ENCODE data around the gene EID2.
A peak's percentile ranks its signal among the peaks of the same experiment; 100 is the strongest.

The EID2 gene

DNA sequence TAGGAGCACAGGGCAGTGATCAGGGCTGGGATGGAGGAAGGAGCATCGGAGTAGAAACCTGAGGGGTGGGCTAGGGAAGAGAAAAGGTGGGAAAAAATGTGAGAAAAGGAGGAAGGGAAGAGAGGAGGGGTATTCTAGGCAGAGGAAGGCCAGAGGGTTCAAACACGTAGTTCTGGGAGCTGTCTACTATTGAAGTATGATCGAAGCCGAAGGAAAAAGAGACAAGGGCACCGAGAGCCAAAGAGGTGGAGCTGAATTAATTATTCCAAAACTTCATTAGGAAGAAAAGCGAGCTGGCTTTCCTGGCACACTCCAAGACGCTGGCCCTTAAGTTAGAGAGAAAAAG is 33.4 kb downstream of the EID2 start:
- TF ChIP-seq, protein P1, sequence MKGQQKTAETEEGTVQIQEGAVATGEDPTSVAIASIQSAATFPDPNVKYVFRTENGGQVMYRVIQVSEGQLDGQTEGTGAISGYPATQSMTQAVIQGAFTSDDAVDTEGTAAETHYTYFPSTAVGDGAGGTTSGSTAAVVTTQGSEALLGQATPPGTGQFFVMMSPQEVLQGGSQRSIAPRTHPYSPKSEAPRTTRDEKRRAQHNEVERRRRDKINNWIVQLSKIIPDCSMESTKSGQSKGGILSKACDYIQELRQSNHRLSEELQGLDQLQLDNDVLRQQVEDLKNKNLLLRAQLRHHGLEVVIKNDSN (IDR thresholded peaks at IDR 0.05): no peak
- TF ChIP-seq NFIC (IDR thresholded peaks at IDR 0.05) (no peak), CEBPB (IDR thresholded peaks at IDR 0.05) (no peak), TAF1 (IDR thresholded peaks at IDR 0.05; ENCODE audit: low read depth) (no peak), CREB1 (IDR thresholded peaks at IDR 0.05; ENCODE audit: low read depth) (no peak), FOXM1 (IDR thresholded peaks at IDR 0.05; ENCODE audit: borderline replicate concordance, low read depth) (no peak), ZBTB7A (IDR thresholded peaks at IDR 0.05; ENCODE audit: low read depth) (no peak), TCF12 (IDR thresholded peaks at IDR 0.05; ENCODE audit: low read depth) (no peak), EP300 (IDR thresholded peaks at IDR 0.05; ENCODE audit: borderline replicate concordance) (no peak), TEAD4 (IDR thresholded peaks at IDR 0.05) (no peak), EGR1 (IDR thresholded peaks at IDR 0.05) (no peak), YY1 (IDR thresholded peaks at IDR 0.05; ENCODE audit: low read depth) (no peak), RAD21 (IDR thresholded peaks at IDR 0.05; ENCODE audit: low read depth) (no peak)
- TF ChIP-seq, protein P2, sequence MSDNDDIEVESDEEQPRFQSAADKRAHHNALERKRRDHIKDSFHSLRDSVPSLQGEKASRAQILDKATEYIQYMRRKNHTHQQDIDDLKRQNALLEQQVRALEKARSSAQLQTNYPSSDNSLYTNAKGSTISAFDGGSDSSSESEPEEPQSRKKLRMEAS (IDR thresholded peaks at IDR 0.05): no peak
- TF ChIP-seq, protein P3, sequence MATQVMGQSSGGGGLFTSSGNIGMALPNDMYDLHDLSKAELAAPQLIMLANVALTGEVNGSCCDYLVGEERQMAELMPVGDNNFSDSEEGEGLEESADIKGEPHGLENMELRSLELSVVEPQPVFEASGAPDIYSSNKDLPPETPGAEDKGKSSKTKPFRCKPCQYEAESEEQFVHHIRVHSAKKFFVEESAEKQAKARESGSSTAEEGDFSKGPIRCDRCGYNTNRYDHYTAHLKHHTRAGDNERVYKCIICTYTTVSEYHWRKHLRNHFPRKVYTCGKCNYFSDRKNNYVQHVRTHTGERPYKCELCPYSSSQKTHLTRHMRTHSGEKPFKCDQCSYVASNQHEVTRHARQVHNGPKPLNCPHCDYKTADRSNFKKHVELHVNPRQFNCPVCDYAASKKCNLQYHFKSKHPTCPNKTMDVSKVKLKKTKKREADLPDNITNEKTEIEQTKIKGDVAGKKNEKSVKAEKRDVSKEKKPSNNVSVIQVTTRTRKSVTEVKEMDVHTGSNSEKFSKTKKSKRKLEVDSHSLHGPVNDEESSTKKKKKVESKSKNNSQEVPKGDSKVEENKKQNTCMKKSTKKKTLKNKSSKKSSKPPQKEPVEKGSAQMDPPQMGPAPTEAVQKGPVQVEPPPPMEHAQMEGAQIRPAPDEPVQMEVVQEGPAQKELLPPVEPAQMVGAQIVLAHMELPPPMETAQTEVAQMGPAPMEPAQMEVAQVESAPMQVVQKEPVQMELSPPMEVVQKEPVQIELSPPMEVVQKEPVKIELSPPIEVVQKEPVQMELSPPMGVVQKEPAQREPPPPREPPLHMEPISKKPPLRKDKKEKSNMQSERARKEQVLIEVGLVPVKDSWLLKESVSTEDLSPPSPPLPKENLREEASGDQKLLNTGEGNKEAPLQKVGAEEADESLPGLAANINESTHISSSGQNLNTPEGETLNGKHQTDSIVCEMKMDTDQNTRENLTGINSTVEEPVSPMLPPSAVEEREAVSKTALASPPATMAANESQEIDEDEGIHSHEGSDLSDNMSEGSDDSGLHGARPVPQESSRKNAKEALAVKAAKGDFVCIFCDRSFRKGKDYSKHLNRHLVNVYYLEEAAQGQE (IDR thresholded peaks at IDR 0.05; ENCODE audit: low read depth): no peak

DNA sequence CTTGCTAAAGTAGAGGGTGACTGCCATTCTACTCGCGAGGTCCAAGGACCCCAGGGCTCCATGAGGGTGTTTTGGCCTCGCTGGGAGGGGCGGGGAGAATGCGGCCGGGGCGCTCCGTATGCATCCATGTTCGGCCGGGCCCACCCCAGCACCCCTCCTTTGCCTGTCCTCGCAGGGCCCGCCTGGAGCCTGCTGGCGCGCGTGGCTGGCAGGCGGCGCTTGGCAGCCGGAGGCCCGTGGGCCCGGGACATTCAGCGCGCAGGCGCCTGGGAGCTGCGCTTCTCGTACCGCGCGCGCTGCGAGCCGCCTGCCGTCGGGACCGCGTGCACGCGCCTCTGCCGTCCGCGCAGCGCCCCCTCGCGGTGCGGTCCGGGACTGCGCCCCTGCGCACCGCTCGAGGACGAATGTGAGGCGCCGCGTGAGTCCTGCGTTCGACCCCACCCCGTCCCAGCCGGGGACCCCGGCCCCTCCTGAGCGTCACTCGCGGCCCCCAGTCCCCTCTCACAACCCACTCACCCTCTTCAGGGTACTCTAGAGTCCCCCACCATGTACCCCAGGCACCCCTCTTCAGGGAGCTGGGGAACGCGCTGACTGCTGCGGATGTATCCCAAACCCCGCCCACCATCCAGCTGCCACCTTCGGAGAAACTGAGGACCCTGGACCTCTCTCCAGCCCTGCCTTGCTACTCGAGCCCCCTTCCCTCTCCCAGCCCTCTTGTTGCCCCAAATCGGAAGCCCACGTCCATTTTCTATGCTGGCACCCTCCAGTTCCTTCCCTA is 37.1 kb downstream of the EID2 start:
- TF ChIP-seq TCF12 (IDR thresholded peaks at IDR 0.05; ENCODE audit: low read depth) (peak; percentile 21; the same call in 1 of the 2 replicates), RAD21 (IDR thresholded peaks at IDR 0.05; ENCODE audit: low read depth) (peak; percentile 26; the same call in 1 of the 2 replicates), FOXM1 (IDR thresholded peaks at IDR 0.05; ENCODE audit: borderline replicate concordance, low read depth) (no peak), EGR1 (IDR thresholded peaks at IDR 0.05) (no peak), YY1 (IDR thresholded peaks at IDR 0.05; ENCODE audit: low read depth) (no peak), TAF1 (IDR thresholded peaks at IDR 0.05; ENCODE audit: low read depth) (no peak)
- TF ChIP-seq, protein P2 (IDR thresholded peaks at IDR 0.05): peak; percentile 98

DNA sequence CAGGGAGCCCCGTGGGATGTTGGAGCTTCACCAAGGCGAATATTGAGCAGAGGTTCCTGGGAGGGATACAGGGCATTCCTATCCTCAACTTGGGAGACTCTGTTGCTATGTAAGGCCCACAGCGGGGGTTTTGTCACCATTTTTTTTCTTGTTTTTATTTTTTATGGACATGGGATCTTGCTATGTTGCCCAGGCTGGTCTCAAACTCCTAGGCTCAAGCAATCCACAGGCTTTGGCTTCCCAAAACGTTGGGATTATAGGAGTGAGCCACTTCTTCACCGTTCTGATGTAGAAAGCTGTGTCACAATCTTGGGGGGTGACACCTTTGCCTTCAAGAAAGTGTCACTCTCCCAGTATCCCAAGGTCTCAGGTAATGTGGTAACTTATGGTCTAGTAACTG is 38.6 kb downstream of the EID2 start:
- TF ChIP-seq EGR1 (IDR thresholded peaks at IDR 0.05) (no peak), CEBPB (IDR thresholded peaks at IDR 0.05) (no peak), EP300 (IDR thresholded peaks at IDR 0.05; ENCODE audit: borderline replicate concordance) (no peak), TCF12 (IDR thresholded peaks at IDR 0.05; ENCODE audit: low read depth) (no peak), RAD21 (IDR thresholded peaks at IDR 0.05; ENCODE audit: low read depth) (no peak), CREB1 (IDR thresholded peaks at IDR 0.05; ENCODE audit: low read depth) (no peak), TAF1 (IDR thresholded peaks at IDR 0.05; ENCODE audit: low read depth) (no peak)
- TF ChIP-seq, protein P3 (IDR thresholded peaks at IDR 0.05; ENCODE audit: low read depth): no peak
- TF ChIP-seq, protein P1 (IDR thresholded peaks at IDR 0.05): no peak

DNA sequence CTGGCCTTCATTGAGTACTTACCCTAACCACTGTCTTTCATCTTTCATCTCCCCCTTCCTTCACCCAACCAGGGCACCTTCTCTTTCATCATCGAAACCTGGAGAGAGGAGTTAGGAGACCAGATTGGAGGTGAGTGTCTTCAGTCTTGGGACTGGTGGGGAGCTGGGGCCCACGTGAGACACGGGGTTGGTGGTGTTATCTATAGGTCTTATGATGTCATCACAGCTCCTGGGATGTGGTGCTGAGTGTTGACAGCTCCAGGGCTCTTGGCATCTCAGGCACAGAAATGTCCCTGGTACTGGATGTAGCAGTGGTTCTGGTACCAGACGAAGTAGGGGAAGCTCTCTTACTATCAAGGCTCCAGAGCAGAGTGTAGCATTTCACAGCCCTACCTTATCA is 39.4 kb downstream of the EID2 start:
- TF ChIP-seq, protein P2 (IDR thresholded peaks at IDR 0.05): no peak
- TF ChIP-seq TCF12 (IDR thresholded peaks at IDR 0.05; ENCODE audit: low read depth) (no peak), CEBPB (IDR thresholded peaks at IDR 0.05) (no peak), EGR1 (IDR thresholded peaks at IDR 0.05) (no peak), ZBTB7A (IDR thresholded peaks at IDR 0.05; ENCODE audit: low read depth) (no peak)
- TF ChIP-seq, protein P3 (IDR thresholded peaks at IDR 0.05; ENCODE audit: low read depth): no peak
- TF ChIP-seq, protein P1 (IDR thresholded peaks at IDR 0.05): no peak
